D721Med (cell line): ENCODE results near the gene IL18BP.

ENCODE experiments used
- DNase-seq: peaks from one replicate; pipeline ENCODE4 v3.0.0; 2011; ENCODE audit warnings: low spot score; ENCODE audit not compliant: insufficient read length
- FAIRE-seq: peaks from 2 replicates; lab custom pipeline; 2011; peaks lifted over from hg19 to GRCh38; lab: Jason Lieb, UNC
- CTCF ChIP-seq: IDR thresholded peaks from 2 replicates; pipeline ENCODE4 v1.5.1; 2012; ENCODE audit warnings: mild to moderate bottlenecking, control low read depth; ENCODE audit not compliant: insufficient read depth; ENCODE audit errors: missing control alignments

Gene IL18BP

GRCh38 chr11:72018171-72018570 is 19.5 kb downstream of the IL18BP start:
- FAIRE-seq, result no peak
- no peak for DNase-seq
- no peak for TF ChIP-seq CTCF

GRCh38 chr11:72023335-72023734 is 24.6 kb downstream of the IL18BP start:
- DNase-seq (no peak), FAIRE-seq (no peak)
- no peak for TF ChIP-seq CTCF

GRCh38 chr11:72024069-72024754 is 25.5 kb downstream of the IL18BP start:
- DNase-seq (no peak), FAIRE-seq (no peak)
- TF ChIP-seq CTCF, result no peak

GRCh38 chr11:72026090-72026489 is 27.4 kb downstream of the IL18BP start:
- TF ChIP-seq CTCF, result no peak
- FAIRE-seq (no peak), DNase-seq (no peak)

GRCh38 chr11:72030472-72031045 is 31.9 kb downstream of the IL18BP start:
- FAIRE-seq (no peak), DNase-seq (no peak)
- no peak for TF ChIP-seq CTCF

GRCh38 chr11:72036687-72037086 is 38.0 kb downstream of the IL18BP start:
- no peak for FAIRE-seq
- DNase-seq, result no peak
- TF ChIP-seq CTCF, result no peak

GRCh38 chr11:72037554-72038311 is 39.0 kb downstream of the IL18BP start:
- DNase-seq (no peak), FAIRE-seq (no peak)

More at GRCh38 chr11:72037554-72038311, 39.0 kb downstream of the IL18BP start:
- no peak for TF ChIP-seq CTCF
